COLO668 (cell line): ENCODE measurements around the gene PIP5K1C.

Experiments
- DNase-seq: peaks from one replicate; lab custom pipeline; 2025; ENCODE audit not compliant: unreplicated experiment; lab: John Stamatoyannopoulos, UW

The PIP5K1C gene

DNA sequence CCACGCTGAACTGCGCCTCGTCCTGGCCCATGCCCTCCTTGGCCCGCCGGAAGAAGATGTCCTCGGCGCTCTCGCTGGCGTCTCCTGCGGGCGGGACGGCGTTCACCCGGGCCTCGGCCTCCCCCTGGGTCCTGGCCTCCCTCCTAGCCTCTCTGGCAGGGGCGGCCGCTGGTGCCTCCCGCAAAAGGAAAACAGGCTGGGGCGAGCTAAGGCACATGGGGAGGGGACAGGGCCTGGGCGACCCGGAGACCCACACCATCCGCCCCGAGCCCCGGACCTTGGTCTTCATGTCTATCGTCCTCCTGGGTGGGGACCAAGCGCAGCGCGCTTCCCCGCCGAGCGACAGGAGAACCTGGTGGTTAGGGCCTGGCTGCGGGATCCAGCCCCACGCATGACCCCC lies 87.9 kb downstream of the PIP5K1C start:
- DNase-seq: no peak

DNA sequence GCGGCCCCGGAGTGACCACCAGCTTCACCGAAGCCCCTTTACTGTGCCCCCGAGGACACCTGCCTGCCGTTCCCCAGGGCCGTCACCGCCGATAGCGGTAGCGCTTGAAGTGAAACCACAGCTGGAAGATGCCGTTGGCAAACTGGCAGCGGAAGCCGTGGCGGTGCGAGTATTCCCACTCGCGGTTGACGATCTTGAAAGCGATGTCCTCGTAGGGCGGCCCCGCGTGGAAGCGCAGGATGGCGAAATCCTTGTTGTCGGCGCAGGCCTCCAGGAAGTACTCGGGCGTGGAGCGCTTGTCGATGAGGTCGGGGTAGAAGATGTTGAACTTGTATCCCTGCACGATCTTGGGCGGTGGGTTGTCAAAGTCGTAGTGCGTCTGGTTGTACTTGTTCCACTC lies 88.4 kb downstream of the PIP5K1C start:
- no peak for DNase-seq

DNA sequence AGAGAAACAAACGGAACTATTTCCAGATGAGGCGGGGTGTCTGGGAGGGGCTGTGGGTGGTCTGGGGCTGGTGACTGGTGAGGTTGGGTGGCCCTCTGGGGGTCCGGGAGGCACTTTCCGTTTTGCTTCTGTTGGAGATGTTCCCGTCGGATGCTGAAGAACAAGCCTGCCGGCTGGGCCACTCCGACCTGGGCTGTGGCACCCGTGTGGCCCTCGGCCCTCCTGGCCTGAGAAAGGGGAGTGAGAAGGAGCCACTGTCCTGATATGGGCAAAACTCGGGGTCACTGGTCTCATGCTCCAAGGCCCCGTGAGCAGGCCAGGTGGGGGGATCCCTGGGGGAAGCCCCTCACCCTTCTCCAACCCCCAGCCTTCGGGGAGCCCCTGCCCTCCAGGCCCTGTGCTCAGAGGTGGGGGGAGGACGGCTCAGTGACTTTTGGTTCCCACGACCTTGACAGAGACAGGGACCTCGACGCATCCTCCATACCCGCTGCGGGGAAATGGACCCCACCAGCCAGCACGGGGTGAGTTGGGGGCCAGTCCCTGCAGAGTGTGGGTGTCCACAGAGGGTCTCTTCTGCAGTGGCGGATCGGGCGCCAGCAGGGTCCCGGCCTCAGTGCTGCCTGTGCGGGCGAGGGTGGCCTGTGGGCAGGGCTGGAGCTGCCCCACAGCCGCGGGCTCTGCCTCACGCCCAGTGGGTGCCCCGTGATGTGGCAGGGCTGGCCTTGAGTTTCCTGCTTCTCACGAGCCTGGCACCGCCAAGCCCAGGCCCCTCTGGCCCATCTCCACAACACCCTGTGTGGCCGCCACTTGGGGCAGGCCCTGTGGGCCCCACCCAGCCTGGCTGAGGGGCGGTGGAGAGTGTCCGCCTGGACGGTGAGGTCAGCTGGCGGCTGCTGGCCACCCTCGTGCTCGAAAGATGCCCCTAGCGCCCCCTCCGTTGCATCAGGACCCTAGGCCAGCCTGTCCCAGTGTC lies 89.2 kb downstream of the PIP5K1C start:
- DNase-seq: no peak

DNA sequence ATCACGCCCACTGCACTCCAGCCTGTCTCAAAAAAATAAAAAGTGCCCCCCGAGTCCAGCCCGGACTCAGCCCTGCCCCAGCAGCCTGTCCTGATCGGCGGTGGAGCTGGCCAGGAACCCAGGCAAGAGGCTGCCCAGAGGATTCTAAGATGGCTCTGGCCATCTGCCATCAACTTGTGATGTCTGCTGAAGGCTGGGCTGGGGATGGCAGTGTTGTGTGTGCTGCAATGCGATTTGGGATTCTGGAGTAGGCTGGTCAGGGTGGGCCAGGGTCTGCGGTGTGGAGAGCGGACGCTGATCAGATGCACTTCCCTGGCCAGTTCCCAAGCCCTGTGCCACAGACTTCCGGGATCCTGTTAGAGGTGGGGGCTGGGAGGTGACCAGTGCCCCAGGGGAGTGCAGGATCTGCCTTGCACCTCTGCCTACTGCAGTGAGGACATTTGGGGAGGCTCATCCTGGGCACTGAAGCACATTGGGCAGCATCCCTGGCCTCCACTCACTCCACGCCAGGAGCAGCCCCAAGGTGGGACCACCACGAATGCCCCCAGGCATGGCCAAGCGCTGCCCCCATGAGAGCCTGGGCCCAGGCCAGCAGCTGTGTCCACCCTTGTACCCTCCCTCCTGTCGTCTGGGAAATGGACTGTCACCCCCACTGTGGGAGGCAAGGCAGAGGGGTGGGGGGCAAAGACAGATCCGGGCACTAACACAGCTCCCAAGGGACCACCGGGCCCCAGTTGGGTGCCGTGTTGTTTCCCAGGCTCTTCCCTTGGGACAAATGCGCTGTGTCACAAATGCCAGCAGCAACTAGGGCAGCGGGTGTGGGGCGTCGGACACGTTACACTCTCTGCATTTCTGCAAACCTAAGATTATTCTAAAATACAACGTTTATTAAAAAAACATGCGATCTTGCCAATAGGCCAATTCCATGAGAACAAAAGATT lies 90.2 kb downstream of the PIP5K1C start:
- DNase-seq: no peak

DNA sequence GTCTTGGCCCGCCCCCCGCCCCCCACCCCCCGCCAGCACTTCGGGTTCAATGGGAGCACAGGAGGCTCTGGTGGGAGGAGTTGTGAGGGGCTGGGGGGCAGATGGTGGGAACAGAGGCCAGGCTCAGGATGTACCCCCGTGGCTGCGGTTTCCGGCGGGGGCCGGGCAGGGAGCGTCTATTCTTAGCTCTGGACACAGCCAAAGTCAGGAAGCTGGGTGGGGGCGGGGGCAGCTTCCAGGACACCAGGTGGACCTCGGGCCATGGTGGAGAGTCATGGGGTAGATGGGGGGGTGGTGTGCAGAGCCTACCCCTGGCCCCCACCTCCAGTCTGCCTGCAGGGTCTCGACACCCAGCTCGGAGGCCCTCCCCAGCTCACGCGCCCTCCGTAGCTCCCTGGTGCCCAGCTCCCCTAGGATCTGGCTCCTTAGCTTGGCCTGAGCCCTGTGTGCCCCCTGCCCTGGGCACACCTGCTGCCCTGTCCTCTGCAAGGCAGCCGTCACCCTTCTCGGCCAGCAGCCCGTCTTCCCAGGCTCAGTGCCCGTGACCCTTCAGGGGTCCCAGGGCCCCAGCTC lies 91.4 kb downstream of the PIP5K1C start:
- no peak for DNase-seq

DNA sequence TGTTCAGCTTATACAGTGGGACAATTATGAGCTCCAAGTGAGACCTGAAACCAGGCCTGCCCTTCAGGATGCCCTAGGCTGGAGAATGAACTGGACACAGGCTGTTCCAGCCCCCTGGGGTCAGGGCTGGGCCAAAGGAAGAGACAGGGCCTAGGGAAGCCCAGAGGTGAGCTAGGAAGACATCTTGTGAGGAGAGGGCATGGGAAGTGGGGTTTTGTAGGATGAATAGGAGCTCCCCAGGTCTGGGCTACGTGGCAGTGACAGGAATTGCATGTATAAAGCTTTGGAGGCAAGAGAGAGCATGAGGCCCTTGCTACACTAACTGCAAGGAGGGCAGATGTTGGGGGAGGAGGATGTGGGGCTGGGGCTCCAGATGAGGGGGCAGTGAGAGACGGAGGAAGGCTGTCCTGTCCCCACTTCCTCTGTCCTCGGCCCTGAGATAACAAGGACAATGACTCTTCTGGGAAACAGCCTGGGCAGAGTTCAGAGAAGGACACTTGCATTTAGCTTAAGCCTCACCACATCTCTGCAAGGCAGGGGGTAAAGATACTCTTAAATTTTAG lies 92.1 kb downstream of the PIP5K1C start:
- DNase-seq: no peak

DNA sequence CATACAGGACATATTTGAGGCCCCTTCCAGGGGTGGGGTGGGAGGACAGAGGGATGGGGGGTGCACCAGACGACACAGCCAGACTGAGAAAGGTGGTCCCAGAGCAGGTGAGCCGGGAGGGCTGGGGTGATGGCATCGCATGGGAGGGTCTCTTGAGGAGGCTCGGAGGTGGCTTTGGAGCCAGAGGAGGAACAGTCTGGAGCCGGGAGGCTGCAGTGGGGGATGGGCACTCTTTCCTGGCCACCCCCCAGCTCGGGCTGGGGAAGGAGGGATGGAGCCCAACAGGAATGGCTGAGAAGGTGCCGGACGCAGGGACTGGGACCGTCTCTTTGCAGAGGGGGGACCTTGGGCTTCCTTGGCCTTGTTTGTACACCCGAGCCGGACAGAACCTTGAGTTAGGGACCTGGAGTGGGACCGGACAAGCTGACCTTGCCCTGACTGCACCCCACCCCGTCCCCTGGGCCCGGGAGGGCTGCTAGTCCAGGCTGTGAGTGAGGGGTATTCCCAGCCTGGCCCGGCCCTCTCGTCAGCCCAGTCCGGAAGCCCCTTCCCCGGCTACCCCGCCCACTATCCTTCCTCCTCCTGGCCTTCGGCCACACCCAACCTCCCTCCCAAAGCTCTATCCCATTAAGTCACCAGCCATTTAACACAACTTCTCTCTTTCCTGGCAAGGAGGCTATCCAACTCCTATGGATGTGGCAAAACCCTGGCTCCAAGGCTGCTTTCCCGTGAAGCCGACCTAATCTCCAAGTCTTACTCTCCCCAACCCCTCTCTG lies 92.8 kb downstream of the PIP5K1C start:
- DNase-seq: no peak

DNA sequence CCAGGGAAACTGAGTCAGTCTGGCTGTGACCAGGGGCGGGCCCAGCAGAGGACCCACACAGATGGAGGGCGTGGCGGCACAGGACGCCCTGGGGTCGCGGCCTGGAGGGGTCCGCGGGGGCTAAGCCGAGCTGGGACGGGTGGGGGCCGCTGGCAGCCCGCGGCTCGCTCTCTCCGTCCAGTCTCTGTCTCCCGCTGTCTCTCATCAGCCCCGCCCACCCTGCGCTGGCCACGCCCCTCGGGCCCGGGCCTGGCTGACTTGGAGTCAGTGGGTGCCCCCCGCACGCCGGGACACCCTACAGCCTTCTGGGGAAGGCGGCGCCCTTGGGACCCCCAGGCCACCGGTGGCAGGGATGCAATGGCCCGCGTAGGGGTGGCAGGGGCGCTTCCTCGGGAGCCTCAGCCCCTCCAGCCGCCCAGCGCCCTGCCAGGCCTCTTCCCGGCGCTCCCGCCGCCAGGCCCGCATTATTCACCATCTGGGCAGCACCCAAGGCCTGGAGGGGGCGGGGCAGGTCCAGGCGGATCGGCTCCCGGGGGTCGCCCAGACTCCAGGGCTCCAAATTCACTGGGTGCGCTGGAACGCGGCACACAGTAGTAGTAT lies 93.5 kb downstream of the PIP5K1C start, which contains the start of gene TBXA2R:
Gene TBXA2R (minus strand): TSS at position 186 of the 600 bp plus-strand sequence. CDS start 6,241 bp downstream, outside the sequence.
- DNase-seq: peak; percentile 42

DNA sequence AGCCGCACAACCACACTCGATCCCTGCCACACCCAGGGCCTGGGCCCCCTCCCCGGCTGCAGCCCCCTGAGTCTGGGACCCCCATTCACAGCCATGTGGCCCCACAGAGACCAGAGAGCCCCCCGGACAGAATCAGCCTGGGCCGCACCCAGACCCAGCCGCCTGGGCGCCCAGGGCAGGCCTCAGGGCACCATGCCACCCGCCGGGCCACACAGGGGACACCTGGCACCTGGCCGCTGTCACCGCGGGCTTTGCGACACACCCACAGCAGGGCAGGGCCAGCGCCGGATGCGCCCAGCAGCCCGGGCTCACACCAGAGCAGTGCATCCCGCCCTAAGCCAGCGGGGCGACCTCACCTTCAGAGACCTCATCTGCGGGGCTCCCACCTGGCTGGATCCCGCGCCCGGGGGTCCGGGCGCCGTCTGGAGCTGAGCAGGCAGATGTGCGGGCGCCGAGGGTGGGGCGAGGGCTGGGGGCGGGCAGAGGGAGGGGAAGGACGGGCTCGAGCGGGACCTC lies 94.0 kb downstream of the PIP5K1C start:
- peak; percentile 88 for DNase-seq

DNA sequence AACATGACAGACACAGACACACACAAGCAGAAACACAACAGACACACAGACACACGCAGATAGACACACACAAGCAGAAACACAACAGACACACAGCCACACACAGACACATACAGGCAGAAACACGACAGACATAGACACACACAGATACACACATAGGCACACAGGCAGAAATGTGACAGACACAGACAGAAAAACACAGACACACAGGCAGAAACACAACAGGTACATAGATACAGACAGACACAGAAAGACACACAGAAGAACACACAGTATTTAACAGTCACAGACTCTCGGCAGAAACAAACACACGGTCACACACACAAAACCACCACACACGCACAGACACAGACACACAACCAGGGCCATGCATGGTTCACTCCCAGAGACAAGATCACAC lies 94.5 kb downstream of the PIP5K1C start:
- peak; percentile 36 for DNase-seq

DNA sequence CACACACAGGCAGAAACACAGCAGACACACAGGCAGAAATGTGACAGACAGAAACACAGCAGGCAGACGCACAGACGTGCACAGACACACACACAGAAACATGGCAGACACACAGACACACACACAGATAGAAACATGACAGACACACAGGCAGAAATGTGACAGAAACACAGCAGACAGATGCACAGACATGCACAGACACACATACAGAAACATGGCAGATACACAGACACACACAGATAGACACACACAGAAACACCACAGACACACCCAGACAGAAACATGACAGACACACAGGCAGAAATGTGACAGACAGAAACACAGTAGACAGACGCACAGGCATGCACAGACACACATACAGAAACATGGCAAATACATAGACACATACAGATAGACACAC lies 94.9 kb downstream of the PIP5K1C start:
- DNase-seq: no peak

DNA sequence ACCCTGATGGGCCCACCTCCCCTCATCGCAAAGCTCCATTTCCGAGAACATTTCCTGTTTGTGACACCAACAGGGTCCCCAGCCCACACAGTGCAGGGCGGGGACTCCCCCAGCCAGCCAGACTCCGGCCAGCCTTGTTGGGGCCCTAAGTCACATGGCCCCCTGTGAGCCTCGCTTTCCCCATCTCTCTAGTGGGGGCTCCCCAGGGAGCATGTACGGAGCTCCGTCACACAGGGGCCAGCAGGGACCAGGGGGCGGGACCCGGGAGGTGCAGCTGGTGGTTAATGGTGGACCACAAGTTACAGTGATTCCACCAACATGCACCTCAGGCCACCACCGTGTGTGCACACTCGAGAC lies 95.3 kb downstream of the PIP5K1C start:
- no peak for DNase-seq

DNA sequence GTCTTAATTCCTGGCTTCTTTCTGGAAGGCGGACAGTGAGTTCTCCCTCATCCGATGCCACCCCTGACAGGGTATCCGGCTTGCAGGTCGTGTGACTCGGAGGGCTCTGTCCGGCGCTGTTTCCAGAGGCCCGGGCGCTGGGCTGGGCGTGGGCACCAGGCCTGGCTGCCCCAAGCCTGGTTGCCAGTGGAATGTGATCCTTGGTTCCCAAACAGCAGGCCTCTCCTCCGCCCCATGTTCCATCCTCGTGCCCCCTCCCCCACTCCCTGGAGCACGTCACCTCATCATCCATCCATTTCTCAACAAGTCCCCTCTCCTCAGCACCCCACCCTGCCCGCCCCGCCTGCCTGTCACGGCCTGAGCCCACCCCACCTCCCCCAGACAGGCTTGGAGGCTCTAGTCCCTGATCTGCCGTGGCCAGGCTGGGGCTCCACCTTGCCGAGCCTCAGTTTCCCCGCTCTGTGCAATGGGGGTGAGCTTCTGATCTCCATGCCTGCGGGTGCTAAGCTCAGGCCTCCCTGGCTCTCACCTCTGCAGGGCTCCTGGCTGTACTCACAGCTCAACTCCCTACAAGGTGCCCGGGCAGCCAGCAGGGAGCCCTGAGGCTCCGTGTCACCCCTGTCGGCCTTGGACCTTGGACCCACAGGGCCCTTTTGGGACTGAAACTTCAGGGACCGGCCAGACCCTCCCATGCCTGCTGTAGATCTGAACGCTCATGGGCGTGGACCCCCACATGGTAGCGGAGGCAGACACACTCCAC lies 95.9 kb downstream of the PIP5K1C start:
- DNase-seq: no peak

DNA sequence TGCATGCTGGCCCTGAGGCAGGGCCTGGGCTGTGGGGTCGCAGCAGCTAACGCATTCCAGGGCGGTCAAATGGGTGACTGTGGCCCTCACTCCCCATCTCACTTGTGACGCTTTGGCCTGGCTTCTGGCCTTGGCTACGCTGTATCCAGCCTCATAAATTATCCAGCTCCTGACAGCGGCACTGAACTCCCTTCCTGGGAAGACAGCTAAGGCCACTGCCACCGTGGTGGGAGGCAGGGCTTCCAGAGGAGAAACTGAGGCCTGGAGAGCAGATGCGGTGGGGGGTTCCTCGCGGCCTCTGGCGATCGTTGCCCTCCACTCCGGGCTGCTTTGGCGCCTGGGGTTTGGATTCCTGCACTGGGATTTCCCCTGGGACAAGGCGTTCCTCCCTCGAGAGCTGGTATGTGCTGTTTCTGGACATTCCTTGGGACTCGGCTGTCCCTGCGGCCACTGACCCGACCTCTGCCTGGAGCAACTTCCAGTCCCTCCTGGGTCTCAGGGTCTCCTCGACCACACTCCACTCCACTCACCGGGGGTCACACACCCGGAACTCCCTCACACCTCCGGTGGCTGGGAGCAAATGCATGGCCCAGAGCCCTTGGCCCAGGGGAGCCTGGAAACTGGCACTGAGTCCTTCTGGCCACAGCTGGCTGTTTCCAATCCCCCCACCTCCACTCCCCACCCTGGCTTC lies 97.0 kb downstream of the PIP5K1C start:
- no peak for DNase-seq

DNA sequence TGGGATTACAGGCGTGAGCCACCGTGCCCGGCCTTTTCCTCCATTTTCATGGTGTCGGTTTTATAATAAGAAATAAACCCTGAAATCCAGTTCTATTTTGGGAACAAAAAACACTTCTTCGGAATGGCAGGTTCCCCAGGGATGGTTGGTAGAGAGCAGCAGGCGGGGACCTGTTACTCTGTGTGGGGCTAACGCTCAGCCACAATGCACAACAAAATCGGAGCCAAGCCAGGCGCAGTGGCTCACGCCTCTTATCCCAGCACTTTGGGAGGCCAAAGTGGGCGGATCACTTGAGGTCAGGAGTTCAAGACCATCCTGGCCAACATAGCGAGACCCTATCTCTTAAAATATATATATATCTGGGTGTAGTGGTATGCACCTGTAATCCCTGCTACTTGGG lies 99.2 kb downstream of the PIP5K1C start:
- no peak for DNase-seq

DNA sequence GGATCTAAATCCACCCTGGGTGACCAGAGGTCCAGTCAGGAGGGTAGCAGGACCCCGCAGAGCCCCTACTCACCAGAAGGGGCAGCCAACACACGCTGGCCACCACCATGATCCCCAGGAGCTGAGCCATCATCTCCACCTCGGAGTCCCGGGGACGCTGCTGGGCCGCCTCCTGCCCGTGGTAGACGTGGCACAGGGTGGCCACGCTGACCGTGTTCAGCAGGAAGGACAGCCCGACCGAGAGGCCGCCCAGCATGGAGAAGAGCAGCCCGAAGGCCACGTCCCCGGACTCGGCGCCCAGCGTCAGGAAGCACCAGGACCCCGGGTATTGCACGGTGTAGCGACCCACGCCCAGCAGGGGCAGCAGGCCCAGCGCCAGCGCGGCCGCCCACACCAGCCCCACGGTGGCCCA lies 100.5 kb downstream of the PIP5K1C start:
- no peak for DNase-seq

DNA sequence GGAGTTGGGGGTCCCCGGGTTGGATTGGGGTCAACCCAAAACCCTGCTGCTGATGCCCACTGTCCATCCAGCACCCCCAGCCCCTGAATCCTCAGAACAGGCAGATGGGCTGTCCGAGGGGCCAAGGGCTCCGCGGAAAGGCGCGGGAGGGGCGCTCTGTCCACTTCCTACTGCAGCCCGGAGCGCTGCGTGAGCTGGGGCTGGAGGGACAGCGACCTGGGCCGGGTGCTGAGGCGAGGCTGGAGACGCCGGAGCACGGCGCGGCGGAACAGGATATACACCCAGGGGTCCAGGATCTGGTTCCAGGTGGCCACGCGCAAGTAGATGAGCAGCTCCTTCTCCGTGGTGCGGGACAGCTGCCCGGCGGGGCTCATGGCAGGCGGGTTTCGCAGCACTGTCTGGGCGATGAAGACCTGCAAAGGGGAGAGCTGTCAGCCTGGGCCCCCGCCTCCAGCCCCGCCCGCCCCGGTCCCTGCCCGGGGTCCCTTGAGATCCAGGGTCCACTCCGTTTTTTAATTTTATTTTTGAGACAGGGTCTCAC lies 104.7 kb downstream of the PIP5K1C start:
- no peak for DNase-seq

DNA sequence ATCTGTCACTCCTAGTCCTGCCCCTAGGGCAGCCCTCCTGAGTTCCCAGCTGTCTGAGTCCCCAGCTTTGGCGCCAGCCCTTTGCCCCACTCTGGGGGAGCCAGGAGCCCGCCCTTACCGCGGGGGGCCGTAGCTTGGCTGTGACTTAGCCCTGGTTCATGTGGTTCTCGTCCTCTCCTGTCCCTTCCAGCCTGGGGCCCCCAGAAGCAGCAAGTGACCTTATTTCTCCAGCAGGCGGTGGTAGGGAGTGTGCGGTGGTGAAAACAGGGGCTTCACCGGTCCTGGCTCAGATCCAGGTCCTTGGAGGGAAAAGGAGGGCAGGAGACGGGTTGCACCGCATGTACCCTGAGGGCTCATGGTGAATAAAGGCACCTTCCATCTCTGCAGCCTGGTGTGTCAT lies 107.1 kb downstream of the PIP5K1C start:
- DNase-seq: no peak
